ENCODE data around the gene HLA-A.
A peak's percentile ranks its signal among the peaks of the same experiment; 100 is the strongest.

The HLA-A gene

DNA sequence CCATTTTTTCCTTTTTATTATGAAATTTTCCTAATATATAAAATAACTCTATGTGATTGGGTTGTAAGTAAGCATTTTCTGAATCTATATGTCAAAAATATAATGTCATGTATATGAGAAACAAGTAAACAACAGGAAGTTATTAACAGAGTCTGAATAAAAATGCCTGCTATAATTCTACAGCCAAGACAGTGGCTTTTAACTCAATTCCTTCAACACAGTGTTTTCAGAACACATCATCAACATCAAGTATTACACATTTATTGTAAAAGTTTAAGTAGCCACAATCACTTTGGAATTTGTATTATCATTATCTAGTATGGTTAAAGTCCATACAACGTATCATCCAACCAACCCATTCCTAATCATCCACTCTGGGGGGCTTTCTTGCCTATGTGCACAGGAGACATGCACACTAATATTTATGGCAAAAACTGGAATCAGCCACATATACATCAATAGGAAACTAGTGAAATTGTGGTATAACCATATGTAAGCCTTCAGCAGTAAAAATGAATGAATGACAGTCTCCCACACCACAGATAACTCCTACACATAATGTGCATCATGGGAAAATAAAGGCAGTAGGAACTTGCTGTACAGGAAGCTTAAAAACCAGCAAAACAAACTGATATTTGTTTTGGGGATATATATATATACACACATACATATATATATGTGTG is 6.9 kb upstream of the HLA-A start:
- DNase-seq = no peak

DNA sequence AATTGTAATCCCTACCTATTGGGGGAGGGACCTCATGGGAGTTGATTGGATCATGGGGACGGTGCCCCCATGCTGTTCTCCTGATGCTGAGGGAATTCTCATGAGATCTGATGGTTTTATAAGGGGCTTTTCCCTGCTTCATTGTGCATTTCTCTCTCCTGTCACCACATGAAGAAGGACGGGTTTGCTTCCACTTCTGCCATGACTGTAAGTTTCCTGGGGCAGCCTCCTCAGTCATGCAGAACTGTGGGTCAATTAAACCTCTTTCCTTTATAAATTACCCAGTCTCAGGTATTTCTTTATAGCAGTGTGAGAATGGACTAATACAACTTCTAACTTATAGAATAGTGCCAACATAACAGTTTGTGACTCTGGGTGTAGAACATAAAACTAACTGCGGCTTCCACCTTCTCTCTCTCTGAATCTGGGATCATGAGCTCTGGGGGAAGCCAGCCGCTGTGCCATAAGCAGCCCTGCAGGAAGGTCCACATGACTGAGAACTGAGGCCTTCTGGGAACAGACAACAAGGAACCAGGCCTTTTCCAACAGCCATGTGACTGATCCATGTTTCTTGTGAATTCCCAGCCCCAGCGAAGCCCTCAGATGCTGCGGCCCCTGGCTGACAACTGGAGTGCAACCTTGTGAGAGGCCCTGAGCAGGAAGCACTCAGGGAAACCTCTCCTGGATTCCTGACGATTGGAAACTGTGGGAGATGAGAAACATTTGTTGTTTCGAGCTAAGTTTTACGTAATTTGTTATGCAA is 3.4 kb upstream of the HLA-A start:
- DNase-seq = no peak

DNA sequence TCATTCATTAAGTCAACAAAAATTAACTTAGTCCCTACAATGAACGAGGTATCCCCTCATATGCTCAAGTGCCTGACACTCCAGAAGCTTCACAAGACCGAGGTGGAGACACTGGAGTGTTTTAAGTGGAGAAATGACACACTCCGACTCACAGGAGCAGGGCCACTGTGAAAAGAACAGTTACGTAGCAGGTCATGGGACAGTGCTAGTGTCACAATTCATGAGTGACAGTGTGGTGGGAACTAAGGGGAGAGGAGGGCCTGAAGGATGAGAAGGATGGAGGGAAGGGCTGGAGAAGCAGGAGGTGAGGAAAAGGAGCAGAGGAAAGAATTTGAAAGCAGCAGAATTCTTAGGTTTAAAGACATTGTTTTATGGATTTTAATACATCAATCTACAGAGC is 1.3 kb upstream of the HLA-A start:
- DNase-seq = no peak

DNA sequence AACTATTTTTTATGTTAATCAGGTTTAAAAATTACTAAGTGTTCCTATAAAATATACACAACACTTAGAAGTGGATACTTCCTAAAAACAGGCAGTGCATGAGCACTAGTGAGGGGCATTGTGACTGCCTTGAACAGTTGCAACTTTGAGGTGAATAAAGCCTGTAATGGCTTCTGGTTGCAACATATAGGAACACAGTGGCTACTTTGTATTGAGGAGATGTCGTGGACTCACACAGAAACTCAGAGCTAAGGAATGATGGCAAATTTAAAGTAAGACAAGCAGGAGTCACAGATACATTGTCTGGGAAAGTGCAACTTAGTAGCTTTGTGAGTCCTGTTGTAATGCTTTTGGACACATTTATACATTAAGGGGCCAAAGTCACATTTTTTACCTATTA is 861 bp upstream of the HLA-A start:
- DNase-seq = no peak

DNA sequence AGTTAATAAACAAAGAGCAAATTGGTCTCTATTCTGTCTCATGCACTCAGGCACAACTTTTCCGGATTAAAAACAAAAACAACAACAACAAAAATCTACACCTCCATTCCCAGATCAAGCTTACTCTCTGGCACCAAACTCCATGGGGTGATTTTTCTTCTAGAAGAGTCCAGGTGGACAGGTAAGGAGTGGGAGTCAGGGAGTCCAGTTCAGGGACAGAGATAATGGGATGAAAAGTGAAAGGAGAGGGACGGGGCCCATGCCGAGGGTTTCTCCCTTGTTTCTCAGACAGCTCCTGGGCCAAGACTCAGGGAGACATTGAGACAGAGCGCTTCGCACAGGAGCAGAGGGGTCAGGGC is 437 bp upstream of the HLA-A start:
- DNase-seq = no peak

DNA sequence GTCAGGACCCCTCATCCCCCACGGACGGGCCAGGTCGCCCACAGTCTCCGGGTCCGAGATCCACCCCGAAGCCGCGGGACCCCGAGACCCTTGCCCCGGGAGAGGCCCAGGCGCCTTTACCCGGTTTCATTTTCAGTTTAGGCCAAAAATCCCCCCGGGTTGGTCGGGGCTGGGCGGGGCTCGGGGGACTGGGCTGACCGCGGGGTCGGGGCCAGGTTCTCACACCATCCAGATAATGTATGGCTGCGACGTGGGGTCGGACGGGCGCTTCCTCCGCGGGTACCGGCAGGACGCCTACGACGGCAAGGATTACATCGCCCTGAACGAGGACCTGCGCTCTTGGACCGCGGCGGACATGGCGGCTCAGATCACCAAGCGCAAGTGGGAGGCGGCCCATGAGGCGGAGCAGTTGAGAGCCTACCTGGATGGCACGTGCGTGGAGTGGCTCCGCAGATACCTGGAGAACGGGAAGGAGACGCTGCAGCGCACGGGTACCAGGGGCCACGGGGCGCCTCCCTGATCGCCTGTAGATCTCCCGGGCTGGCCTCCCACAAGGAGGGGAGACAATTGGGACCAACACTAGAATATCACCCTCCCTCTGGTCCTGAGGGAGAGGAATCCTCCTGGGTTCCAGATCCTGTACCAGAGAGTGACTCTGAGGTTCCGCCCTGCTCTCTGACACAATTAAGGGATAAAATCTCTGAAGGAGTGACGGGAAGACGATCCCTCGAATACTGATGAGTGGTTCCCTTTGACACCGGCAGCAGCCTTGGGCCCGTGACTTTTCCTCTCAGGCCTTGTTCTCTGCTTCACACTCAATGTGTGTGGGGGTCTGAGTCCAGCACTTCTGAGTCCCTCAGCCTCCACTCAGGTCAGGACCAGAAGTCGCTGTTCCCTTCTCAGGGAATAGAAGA is 978 bp downstream of the HLA-A start:
- DNase-seq = peak in 3 of 5 experiments; percentile 28 to 59 (median 32)

DNA sequence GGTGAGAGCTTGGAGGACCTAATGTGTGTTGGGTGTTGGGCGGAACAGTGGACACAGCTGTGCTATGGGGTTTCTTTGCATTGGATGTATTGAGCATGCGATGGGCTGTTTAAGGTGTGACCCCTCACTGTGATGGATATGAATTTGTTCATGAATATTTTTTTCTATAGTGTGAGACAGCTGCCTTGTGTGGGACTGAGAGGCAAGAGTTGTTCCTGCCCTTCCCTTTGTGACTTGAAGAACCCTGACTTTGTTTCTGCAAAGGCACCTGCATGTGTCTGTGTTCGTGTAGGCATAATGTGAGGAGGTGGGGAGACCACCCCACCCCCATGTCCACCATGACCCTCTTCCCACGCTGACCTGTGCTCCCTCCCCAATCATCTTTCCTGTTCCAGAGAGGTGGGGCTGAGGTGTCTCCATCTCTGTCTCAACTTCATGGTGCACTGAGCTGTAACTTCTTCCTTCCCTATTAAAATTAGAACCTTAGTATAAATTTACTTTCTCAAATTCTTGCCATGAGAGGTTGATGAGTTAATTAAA is 3.0 kb downstream of the HLA-A start:
- peak in 2 of 5 experiments; percentile 11 to 12 for DNase-seq

DNA sequence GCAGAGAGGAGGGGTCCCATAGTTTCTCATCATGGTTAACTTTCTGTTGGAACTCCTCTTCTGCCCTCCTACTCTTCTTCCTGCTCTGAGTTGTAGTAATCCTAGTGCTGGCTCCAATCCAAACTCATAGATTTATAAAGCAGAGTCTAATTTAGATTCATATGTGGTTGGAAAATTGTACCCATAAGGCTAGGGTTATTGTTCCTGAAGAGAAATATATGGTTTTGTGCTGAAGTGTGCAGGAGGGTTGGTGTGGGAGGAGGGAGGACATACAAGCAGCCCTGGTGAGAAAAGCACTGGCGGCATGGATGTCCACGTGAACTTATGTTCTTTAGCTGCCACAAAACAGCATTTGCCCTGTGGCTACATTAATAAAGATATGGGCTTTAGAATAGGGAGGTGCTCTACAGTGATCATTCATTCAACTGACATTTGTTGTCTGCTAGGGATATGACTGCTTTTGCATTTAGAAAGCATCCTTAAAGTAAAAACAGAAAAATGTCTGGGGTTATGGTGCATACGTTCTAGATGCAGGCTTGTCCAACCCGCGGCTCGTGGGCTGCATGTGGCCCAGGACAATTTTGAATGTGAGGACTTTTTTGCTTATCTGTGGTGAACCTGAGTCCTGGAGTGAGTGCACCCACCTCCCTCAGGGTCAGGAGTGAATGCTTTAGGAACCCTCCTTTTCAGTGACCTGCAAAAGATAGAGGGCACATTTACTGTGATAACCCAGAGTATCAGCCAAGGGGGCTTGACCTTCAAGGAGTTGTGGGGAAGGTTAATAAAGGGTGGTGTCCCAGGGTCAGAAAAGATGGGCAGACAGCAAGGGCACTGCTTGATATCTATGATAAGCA is 4.1 kb downstream of the HLA-A start:
- DNase-seq = peak in 2 of 5 experiments; percentile 25 to 33

DNA sequence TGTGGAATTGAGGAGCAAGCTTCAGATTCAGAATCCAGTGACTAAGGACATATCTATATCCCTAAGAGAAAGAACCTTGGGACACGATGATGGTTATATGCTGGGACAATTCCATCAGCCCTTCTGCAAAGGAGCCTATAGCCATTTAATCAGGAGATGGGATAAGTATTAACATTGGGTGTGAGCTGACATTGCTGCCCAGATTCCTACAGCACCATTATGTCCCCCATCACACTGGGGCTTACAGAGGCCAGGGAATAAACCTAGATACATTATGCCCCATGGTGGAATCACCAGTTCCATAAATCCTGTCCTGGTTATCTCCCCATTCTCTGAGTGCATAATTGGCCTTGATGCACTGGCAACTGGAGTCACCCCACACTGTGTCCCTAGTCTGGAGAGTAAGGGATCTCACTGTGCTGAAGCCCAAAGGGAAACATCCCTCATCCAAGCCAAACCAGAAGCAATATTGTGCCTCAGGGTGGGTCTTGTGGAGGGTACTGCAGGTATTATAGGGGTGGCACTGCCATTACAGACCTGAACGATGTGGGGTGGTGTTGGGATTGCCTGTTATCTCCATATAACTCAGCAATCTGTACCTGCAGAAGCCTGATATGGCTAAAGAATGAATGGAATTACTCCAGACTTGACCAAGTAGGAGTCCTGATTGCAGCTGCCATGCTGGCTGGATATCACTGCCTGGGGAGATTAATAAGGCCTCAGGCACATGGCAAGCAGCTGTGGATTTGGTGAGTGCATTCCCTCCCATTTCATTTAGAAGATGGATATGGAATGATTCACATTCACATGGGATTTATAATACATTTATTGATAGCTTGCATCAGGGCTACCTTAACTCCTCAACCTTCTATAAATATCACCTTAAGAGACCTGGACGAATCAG is 5.0 kb downstream of the HLA-A start:
- DNase-seq = peak in 2 of 5 experiments; percentile 17 to 27

DNA sequence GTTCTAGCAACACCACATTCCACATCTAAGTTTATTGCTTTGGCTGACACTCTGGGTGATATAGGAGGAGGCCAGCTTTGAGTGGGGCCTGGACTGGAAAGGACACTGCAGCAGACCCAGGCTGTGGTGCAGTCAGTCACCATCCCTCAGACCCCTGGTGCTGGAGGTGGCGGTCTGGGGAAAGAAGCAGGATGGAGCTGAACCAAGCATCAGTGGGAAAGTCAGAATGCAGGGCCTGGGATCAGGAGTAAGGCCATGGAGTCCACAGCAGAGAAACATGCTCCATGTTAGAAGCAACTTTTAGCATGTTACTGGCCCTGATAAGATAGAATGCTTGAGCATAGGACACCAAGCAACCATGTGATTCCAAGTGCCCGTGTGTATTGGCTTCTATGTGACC is 5.9 kb downstream of the HLA-A start:
- DNase-seq = peak in 1 of 5 experiments; percentile 13

DNA sequence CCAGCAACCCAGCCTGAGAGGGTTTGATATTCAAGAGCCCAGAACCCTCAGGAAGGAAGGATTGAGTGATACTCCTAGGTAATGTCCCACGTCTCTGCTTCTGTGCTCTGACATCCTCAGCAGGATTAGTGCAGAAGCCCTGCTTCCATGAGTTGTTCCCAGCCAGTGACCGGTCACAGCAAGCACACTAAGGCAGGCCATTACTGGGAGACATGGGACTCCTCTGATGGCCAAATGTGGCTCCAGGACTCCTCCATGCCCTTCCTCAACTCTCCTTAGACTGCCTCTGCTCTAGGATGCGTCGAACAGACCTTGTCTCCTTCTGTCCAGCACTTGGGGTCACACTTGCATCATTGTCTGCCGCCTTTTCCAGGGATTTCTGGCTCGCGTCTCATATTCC is 7.6 kb downstream of the HLA-A start:
- no peak for DNase-seq

DNA sequence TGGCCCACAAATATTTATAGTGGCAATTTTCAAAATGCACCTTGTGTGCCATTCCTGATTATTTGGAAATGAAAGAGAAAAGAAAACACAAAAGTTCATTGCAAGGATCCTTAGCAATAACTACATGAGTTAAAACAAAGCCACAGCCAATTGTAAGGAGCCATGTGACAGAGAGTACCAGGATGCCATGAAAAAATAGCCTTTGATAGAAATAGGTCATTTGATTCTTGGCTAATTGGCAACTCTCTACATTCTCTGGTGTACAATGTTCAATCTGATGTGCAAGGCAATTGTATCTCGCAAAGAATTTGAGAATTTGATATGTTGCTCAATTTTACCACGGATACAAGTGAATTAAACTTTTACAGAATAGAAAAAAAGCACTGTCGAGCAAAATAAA is 9.6 kb downstream of the HLA-A start:
- DNase-seq = no peak

DNA sequence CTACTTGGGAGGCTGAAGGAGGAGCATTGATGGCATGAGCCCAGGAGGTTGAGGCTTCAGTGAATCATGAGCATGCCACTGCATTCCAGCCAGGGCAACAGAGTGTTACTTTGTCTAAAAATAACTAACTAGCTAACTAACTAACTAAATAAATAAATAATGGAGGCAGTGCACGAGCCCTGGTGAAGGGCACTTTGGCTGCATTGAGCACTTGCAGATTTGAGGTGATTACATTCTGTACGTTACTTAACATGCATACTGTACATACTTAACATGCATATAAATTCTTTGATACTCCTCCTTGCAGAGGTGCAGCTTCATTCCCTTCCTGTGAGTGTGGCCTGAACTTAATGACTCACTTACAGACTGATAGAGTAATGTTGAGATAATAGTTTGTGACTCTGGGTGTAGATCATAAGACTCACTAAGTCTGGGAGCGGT is 10.7 kb downstream of the HLA-A start:
- DNase-seq = no peak

DNA sequence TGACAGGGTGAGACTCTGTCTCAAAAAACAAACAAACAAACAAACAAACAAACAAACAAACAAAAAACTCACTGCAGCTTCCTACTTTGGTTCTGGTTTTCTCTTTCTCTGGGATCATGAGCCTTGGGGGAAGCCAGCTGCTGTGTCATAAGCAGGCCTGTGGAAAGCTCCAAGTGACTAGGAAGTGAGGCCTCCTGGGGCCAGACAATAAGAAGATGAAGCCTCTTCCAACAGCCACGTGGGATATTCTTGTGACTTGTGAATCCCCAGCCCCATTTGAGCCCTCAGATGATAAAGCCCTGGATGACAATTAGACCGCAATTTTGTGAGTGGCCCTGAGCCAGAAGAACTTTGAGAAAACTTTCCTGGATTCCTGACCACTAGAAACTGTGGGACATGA is 11.4 kb downstream of the HLA-A start:
- DNase-seq = no peak

DNA sequence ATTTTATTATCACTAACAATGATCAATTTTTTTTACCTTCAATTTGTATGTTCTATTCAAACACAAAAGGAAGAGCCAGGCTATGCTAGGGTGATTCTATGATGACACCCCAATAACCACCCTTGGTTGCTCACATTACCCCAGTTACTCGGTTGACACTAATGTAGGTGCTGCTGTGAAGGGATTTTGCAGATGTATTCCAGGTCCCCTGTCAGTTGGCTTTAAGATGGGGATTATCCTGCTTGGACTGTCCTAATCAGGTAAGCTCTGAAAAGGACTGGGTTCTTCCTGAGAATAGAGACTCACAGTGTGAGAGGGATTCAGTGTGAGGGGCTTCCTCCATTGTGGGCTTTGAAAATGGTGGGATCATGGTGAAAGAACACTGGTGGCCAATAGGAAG is 11.9 kb downstream of the HLA-A start:
- no peak for DNase-seq

DNA sequence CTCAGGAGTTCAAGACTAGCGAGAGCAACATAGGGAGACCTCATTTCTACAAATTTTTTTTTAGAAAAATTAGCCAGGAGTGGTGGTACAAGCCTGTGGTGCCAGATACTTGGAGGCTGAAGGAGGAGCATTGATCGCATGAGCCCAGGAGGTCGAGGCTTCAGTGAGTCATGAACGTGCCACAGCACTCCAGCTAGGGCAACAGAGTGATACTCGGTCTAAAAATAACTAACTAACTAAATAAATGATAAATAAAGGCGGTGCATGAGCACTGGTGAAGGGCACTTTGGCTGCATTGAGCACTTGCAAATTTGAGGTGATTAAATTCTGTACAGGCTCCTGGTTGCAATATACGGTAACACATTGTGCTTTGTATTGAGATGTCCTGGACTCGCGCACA is 13.5 kb downstream of the HLA-A start:
- DNase-seq = no peak

DNA sequence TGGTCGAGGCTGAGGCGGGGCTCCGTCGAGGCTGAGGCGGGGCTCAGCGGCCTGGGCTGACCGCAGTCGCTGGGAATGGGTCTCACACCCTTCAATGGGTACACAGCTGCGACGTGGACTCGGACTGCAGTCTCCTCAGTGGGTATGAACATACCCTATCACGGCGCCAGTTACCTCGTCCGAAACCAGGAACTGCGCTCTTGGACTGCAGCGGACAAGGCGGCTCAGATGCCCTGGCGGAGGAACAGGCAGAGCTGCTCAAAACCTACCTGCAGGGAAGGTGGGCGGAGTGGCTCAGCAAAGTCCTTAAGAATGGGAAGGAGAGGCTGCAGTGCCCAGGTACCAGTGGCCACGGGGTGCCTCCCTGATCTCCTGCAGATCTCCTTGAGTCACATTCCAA is 14.2 kb downstream of the HLA-A start:
- no peak for DNase-seq

DNA sequence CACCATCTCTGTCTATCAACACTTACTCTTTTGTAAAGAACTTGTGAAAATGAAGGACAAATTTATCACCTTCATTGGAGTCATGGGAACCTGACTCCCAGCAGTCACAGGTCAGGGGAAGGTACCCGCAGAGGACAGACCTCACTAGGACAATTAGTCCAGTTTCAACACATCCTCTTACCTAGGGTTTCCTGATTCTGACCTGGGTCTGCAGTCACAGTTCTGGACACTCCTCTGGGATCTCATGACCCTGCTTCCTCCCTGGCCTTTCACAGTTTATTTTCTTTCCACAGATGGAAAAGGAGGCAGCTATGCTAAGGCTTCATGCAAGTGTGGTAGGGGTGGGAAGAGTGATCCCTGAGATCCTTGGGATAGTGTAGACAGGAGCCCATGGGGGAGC is 15.7 kb downstream of the HLA-A start:
- DNase-seq = no peak

DNA sequence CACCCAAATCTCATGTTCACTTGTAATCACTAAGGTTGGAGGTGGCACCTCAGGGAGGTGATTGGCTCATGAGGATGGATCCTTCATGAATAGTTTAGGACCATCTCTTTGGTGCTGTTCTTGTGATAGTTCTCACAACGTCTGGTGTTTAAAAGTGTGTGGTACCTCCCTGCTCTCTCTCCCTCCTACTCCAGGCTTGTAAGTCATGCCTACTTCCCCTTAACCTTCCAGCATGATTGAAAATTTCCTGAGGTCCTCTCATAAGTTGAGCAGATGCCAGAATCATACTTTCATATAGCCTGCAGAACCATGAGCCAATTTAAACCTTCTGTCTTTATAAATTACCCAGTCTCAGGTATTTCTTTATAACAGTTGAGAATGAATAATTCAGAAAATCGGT is 16.6 kb downstream of the HLA-A start:
- DNase-seq = no peak

DNA sequence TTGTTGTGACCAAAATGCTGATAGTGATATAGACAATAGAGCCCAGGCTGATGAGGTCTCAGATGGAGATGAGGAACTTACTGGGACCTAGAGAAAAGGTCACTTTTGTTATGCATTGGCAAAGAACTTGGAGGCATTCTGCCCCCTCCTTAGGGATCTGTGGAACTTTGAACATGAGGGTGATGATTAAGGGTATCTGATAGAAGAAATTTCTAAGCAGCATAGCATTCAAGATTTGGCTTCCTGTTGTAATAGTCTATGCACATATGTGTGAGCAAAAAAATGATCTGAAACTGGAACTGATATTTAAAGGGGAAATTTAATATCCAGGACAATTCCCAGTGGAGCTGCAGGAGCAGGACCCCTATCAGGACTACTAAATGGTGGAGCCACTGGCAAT is 17.1 kb downstream of the HLA-A start:
- no peak for DNase-seq

DNA sequence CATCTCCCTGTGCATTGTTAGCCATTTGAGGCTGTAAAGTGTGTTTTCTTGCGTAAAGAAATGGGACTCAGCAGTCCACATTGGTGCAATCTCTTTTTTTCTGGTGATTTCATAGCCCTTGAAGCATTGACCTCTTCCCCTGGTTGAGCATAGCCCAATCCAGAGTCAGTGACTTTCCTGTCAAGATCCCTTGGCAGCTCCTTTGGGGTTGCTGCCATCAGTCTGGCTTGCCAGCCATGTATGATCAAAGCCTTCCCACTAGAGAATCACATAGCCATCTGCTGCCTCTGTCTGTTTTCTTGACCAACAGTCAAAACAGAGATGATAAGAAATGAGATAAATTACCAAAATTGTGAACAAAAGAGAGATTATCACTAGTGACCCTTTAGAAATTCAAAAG is 19.6 kb downstream of the HLA-A start:
- DNase-seq = no peak
